SK-N-MC (cell line): ENCODE results near the gene STK4.

ENCODE experiments used
- EZH2 ChIP-seq: fragments of 200-600 bp; sonication (generic); IDR thresholded peaks from one replicate; pipeline ENCODE4 v1.6.1; 2017; ENCODE audit warnings: antibody characterized with exemption
- FOXP2 ChIP-seq: optimal IDR thresholded peaks from 2 replicates; pipeline ENCODE3; 2011; ENCODE audit warnings: mild to moderate bottlenecking, moderate library complexity; ENCODE audit not compliant: insufficient read depth; ENCODE audit errors: extremely low read length, control extremely low read depth
- POLR2AphosphoS5 ChIP-seq: IDR thresholded peaks from 2 replicates; pipeline ENCODE4 v1.6.1; 2012; ENCODE audit warnings: mild to moderate bottlenecking, low read depth, low read length, borderline replicate concordance

- no peak for TF ChIP-seq EZH2
- TF ChIP-seq POLR2AphosphoS5: no peak
- no peak for TF ChIP-seq FOXP2
These were observed 9.9 kb upstream of the STK4 start for GRCh38 chr20:44956410-44956809.
